Kidney capillary endothelial cell (primary cell): ENCODE data around the gene LPCAT3.
"Not testable (repeated sequence)": the region's sequence is repeated elsewhere in the genome, so short reads cannot be mapped to it uniquely, and the experiment has no call there.

ENCODE experiments used
- DNase-seq: peaks from one replicate; pipeline ENCODE4 v3.0.0-alpha.2; 2018; ENCODE audit warnings: low spot score

The LPCAT3 gene

GRCh38 chr12:7035463-7035862 lies 17.2 kb upstream of the LPCAT3 start:
- DNase-seq, result no peak

- no peak for DNase-seq
Observed at GRCh38 chr12:7034464-7034863, 16.2 kb upstream of the LPCAT3 start.

GRCh38 chr12:7032990-7033389 lies 14.7 kb upstream of the LPCAT3 start:
- DNase-seq, result no peak

- DNase-seq, result no peak
Observed at GRCh38 chr12:7031306-7031705, 13.0 kb upstream of the LPCAT3 start.

GRCh38 chr12:7026854-7027253 lies 8.6 kb upstream of the LPCAT3 start:
- no peak for DNase-seq

GRCh38 chr12:7023114-7023513 lies 4.8 kb upstream of the LPCAT3 start:
- DNase-seq, result no peak

DNA sequence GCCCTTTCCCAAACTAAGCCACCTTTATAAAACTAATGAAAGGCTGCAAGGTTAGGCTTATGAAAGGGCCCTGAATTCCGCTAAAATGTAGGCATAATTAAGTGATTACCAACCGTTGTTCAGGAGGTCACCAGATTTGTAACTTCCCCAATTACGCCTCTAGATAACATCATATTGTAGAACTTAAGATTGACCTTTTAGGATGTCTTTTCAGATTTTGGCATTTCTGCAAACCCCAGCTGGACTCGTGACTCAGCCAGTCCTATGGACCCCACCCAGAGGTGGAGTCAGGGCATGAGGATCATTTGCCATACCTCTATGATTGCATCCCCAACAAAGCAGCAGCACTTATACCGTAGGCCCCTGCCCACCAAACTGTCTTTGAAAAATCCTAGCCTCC lies 3.7 kb upstream of the LPCAT3 start:
- DNase-seq, result no peak

DNA sequence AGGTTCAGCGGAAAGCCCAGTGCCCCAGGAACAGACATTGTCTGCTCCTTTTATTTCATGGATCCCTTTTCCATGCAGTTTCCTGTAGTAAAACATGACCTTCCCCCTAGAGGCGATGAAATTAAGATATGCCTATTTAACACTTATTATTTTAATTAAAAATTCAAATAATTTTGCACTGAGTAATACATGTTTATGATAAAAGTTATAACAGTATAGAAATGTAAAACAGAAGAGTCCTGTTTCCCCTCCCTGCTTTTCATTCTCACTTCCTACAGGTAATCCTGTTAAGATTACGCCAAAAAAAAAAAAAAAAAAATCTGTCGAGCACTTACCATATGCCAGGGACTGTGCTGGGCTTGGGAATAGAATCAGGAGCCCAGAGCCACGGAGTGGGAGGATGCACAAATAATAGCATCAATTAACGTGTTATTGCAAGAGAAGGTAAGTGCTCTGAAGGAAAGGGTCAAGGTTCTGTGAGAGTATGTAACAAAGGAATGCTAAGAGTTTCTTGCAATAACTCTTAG lies 830 bp upstream of the LPCAT3 start:
- no peak for DNase-seq

- DNase-seq, result peak; percentile 1
Observed at GRCh38 chr12:7017870-7018349, 366 bp downstream of the LPCAT3 start.

- DNase-seq, result no peak
Observed at GRCh38 chr12:7016958-7017571, 1.2 kb downstream of the LPCAT3 start.

- DNase-seq, result no peak
Observed at GRCh38 chr12:7015555-7016370, 2.5 kb downstream of the LPCAT3 start.

- DNase-seq, result no peak
Observed at GRCh38 chr12:7013101-7013500, 5.2 kb downstream of the LPCAT3 start.

DNA sequence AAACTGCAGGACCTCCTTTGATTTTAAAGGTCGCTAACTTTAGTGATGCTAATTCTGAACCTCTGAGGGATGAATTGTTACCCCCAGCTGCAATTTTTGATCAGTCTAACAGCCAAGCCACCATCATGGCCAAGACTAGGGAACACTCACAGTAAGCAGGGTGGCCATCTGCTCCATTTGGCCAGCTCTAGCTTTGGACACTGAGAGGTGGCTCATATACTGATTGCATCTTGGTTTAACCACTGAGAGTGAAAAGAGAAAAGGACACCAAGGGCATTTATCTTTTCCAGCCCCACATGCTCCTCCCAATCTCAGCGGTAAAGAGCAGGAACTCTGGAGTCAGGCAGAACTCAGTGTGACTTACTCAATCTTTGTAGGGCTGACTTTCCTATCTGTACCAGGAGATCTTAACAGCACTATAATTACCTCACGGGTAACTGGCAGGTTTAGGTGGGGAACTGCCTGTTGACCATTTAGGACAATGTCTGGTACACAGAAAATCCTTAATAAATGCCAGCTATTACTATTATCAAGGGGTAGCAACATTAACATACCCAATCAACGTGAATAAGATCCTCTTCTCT lies 6.2 kb downstream of the LPCAT3 start:
- no peak for DNase-seq

GRCh38 chr12:7011398-7011797 lies 6.9 kb downstream of the LPCAT3 start:
- DNase-seq, result not testable (repeated sequence)

DNA sequence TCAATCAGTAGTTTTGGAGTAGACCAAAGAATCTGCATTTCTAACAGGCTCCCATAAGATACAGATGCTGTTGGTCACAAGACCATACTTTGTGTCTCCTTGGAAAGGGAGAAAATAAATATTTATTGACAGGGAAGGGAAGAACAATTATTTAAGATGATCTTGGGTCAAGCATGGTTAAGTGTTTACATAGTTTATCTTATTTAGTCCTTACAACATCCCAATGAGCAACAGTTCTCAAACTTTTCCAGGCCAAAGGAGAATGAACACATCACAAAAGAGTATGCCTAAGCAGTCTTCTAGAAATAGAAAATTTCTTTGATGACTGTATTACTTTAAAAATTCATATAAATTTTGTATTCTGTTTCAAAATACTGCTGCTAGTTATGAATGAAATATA lies 8.8 kb downstream of the LPCAT3 start:
- DNase-seq, result no peak

GRCh38 chr12:7008864-7009263 lies 9.4 kb downstream of the LPCAT3 start:
- DNase-seq, result no peak

- no peak for DNase-seq
Observed at GRCh38 chr12:7006639-7007038, 11.6 kb downstream of the LPCAT3 start.

DNA sequence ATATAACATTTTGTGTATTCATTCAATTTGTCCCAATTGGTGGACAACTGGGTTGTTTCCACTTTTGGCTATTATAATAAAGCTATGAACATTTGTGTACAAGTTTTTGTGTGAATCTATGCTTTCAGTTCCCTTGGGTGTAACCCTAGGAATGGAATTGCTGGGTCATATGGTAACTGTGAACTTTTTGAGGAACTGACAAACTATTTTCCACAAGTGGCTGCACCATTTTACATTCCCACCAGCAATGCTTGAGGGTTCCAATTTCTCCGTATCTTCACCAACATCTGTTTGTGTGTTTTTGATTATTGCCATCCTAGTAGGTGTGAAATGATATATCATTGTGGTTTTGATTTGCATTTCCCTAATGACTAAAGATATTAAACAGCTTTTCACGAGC lies 13.0 kb downstream of the LPCAT3 start:
- no peak for DNase-seq

DNA sequence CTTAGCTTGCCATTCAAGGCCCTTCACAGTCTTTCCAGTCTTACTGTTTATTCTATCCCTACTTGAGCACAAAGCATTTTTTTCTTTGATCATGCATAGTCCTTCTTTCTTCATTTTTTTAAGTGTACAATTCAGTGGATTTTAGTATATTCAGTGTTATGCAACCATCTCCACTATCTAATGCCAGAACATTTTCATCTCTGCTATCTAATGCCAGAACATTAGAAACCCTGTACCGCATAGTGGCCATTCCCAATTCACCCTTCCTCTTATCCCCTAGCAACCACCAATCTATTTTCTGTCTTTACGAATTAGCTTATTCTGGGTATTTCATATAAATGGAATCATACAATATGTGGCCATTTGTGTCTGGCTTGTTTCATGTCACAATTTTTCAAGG lies 13.4 kb downstream of the LPCAT3 start:
- DNase-seq, result no peak

- no peak for DNase-seq
Observed at GRCh38 chr12:7004287-7004803, 13.9 kb downstream of the LPCAT3 start.

GRCh38 chr12:7001921-7002591 lies 16.2 kb downstream of the LPCAT3 start:
- no peak for DNase-seq
